ENCODE measurements around the gene OR4E2.
"Not testable (repeated sequence)": the region's sequence is repeated elsewhere in the genome, so short reads cannot be mapped to it uniquely, and the experiment has no call there.

The OR4E2 gene

GRCh38 chr14:21694425-21694824 lies 40.8 kb downstream of the OR4E2 start:
- H3K4me3 ChIP-seq (ENCODE audit: low read depth, low read length), result no peak overlapping the region

- not testable (repeated sequence) for H3K4me3 ChIP-seq (ENCODE audit: low read depth, low read length)
Observed at GRCh38 chr14:21697662-21698061, 44.0 kb downstream of the OR4E2 start.

DNA sequence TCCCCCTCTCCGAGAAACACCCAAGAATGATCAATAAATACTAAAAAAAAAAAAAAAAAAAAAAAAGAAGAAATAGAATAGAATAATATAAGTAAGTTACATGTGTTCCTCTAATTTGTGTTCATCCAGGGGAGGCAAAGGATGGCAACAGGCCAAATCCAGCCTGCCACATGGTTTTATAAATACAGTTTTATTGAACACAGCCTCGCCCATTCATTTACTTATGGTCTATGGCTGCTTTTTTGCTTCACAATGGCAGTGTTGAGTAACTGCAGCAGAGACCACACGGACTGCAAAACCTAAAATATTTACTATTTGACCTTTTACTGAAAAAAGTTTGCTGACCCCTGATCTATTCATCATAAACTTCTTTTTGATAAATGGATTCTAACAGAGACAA lies 44.9 kb downstream of the OR4E2 start:
- not testable (repeated sequence) for H3K4me3 ChIP-seq (ENCODE audit: low read depth, low read length)

DNA sequence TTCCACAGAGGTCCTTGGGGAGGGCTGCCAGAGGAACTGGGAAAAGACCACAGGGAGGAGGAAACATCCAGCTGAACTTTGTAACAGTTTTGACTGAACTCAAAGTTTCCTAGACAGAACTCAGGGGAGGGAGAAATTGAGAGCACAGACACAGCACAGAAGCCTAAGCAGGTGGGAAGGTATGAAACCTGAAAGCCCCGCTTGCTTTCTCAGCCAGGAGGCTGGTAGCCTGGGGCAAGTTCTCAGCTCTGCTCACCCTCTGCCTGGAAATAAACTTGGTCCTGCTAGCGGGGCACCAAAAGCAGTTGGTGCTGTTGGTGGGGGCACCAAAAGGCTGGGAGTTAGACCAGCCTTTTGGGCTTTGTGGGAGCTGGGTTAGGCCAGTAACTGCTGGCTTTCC lies 45.9 kb downstream of the OR4E2 start:
- H3K4me3 ChIP-seq (ENCODE audit: low read depth, low read length), result no peak overlapping the region

- no peak overlapping the region for H3K4me3 ChIP-seq (ENCODE audit: low read depth, low read length)
Observed at GRCh38 chr14:21702316-21702715, 48.7 kb downstream of the OR4E2 start.

DNA sequence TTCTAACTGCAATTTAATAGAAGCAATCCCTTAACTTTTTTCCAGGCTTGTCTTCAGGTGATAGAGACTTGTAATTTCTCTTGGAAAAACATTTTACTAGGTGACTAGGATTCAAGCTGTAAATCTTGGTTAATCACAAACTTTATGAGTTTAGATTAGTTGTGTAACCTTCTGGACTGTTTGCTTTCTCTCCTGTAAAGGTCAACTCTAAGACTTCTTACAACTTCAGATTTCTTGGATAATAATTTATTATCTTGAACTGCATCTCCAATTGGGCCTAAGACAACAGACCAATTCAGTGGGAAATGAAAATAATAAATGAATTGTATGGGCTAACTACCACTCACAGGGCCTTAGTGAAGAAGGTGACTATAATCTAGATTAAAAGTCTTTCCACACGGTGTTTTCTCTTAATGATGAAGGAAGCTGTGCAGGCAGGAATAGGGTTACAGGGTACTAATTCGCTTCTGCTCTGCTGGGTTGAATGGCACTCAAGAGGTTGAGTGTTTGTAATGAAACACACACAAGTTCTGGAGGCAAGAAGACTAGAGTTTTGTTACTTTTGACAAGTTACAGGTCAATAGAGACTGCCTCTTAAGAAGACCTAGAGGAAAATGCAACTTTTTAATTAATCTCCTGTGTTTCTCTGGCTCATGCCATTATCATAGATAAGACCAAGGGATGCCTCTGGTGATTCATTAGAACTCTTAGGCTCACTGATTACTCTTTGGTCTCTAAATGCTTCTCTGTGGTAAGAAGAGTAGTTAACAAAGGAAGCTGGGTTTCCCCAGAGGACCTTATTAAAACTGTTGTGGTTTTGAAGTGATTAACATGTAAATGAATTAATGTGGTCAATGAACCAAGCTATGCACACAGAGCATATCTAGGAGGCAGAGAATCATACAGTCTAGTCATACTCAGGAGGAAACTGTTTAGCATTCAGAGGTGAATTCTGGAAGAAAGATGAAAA lies 50.0 kb downstream of the OR4E2 start:
- H3K4me3 ChIP-seq (ENCODE audit: low read depth, low read length), result no peak overlapping the region

- H3K4me3 ChIP-seq (ENCODE audit: low read depth, low read length), result no peak overlapping the region
Observed at GRCh38 chr14:21704338-21704737, 50.7 kb downstream of the OR4E2 start.

DNA sequence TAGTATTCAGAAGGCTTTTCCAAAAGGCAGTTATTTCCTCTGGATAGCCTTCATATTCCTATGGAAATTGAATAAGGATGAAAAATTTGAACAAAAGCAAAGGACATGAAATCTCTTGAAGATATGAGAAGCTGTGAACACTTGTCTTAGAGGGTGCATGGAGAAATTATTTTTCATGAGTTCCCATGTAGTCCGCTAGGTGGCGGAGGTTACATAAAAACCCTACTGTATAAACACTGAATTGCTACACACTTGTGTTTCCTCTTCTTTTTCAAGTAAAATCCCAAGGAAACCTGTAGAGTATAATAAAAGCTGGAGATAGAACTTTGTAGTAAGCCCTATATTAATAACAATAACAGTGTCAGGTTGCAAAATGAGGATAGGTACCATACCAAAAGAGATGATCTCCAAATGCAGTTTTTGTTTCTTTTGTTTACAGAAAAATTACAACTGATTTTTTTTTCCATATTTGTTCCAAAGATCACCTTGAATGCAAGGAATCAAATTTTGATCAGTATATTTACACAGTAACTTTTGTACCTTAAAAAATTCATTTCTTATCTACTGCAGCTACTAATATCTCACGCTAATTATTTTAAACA lies 57.8 kb downstream of the OR4E2 start:
- no peak overlapping the region for H3K4me3 ChIP-seq (ENCODE audit: low read depth, low read length)

- H3K4me3 ChIP-seq (ENCODE audit: low read depth, low read length), result no peak overlapping the region
Observed at GRCh38 chr14:21712036-21712435, 58.4 kb downstream of the OR4E2 start.

DNA sequence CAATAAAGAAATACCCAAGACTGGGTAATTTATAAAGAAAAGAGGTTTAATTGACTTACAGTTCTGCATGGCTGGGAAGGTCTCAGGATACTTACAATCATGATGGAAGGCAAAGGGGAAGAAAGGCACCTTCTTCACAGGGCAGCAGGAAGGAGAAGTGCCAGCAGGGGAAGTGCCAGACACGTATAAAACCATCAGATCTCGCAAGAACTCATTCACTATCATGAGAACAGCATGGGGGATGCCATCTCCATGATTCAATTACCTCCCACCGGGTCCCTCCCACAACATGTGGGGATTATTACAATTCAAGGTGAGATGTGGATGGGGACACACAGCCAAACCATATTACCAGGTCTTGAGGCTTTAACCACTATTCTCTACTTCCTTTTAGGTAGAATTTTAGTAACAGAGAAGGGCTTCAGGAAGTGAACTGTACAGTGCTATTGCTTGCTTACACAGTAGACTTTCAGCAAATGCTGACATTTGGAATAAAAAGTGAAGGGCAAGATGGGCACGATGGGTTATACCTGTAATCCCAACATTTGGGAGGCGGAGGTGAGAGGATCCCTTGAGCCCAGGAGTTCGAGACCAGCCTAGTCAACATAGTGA lies 60.8 kb downstream of the OR4E2 start:
- H3K4me3 ChIP-seq (ENCODE audit: low read depth, low read length), result no peak overlapping the region

Measured in iPS-11a (cell line).